Measurements from ENCODE around the gene TMEM237.

The TMEM237 gene

GRCh38 chr2:201580486-201580885 is 62.8 kb downstream of the TMEM237 start:
- no peak overlapping the region for H2BK120ac ChIP-seq (ENCODE audit: low read depth, low read length)
- H4K91ac ChIP-seq (ENCODE audit: low read depth, low read length, poor library complexity) = no peak overlapping the region
- H3K27ac ChIP-seq (replicated peaks; ENCODE audit: low read length) = no peak overlapping the region
- no peak overlapping the region for H3K23ac ChIP-seq (ENCODE audit: low read depth, low read length, poor library complexity)
- H2AFZ ChIP-seq (ENCODE audit: low read length) = no peak overlapping the region
- H3K9me3 ChIP-seq (replicated peaks in 1 of 2; ENCODE audit: control insufficient read depth in 2 of 2, insufficient read depth in 1 of 2, low read depth in 1 of 2, low read length in 2 of 2) = no peaks in the 10 kb centered on the region
- H3K36me3 ChIP-seq (replicated peaks in 1 of 2; ENCODE audit: control insufficient read depth in 2 of 2, insufficient read depth in 2 of 2, low read length in 2 of 2) = no peaks in the 10 kb centered on the region
- H2BK12ac ChIP-seq (ENCODE audit: low read length) = no peak overlapping the region
- H3K4me2 ChIP-seq (ENCODE audit: insufficient read depth, low read length, poor library complexity, severe bottlenecking) = no peak overlapping the region
- DNase-seq (ENCODE audit: low spot score) = no peak
- peaks cover 0 to 2% (median 0%) of the 10 kb centered on the region in 3 experiments for H3K27me3 ChIP-seq (ENCODE audit: control insufficient read depth in 3 of 3, insufficient read depth in 3 of 3, low read depth in 1 of 3, low read length in 3 of 3)
- H3K18ac ChIP-seq (ENCODE audit: low read length) = no peak overlapping the region
- H3K79me1 ChIP-seq (ENCODE audit: low read depth, low read length) = no peaks in the 10 kb centered on the region
- H2BK15ac ChIP-seq (ENCODE audit: low read length) = no peak overlapping the region
- no peak overlapping the region for H3K4ac ChIP-seq (ENCODE audit: low read length)
- H2BK5ac ChIP-seq (ENCODE audit: low read length) = no peak overlapping the region
- H4K8ac ChIP-seq (ENCODE audit: low read depth, low read length) = no peak overlapping the region
- no peak overlapping the region for H3K4me3 ChIP-seq (ENCODE audit: low read length in 2 of 2)
- H3K14ac ChIP-seq (ENCODE audit: low read length) = no peak overlapping the region
- H2AK5ac ChIP-seq (ENCODE audit: low read depth, low read length) = no peak overlapping the region
- no peaks in the 10 kb centered on the region for H3K4me1 ChIP-seq (ENCODE audit: control insufficient read depth in 2 of 2, insufficient read depth in 1 of 2, low read depth in 1 of 2, low read length in 2 of 2)
- WGBS, 2 donors (ENCODE audit: extremely low coverage in 2 of 2, insufficient read length in 2 of 2, insufficient replicate concordance in 1 of 2) = no CpG with 5 or more reads among the region's 2 CpGs
- H3K9ac ChIP-seq (ENCODE audit: low read depth, low read length, poor library complexity) = no peak overlapping the region

GRCh38 chr2:201579536-201579935 is 63.8 kb downstream of the TMEM237 start:
- Histone ChIP-seq H3K36me3 (replicated peaks in 1 of 2; ENCODE audit: control insufficient read depth in 2 of 2, insufficient read depth in 2 of 2, low read length in 2 of 2) (no peaks in the 10 kb centered on the region), H2BK5ac (ENCODE audit: low read length) (no peak overlapping the region), H4K91ac (ENCODE audit: low read depth, low read length, poor library complexity) (no peak overlapping the region), H3K27ac (replicated peaks; ENCODE audit: low read length) (no peak overlapping the region), H3K4me1 (ENCODE audit: control insufficient read depth in 2 of 2, insufficient read depth in 1 of 2, low read depth in 1 of 2, low read length in 2 of 2) (no peaks in the 10 kb centered on the region), H2AK5ac (ENCODE audit: low read depth, low read length) (no peak overlapping the region), H2BK120ac (ENCODE audit: low read depth, low read length) (no peak overlapping the region), H2AFZ (ENCODE audit: low read length) (no peak overlapping the region), H3K79me1 (ENCODE audit: low read depth, low read length) (no peaks in the 10 kb centered on the region), H2BK12ac (ENCODE audit: low read length) (no peak overlapping the region), H3K18ac (ENCODE audit: low read length) (no peak overlapping the region), H3K14ac (ENCODE audit: low read length) (no peak overlapping the region), H3K4me3 (ENCODE audit: low read length in 2 of 2) (no peak overlapping the region), H3K4ac (ENCODE audit: low read length) (no peak overlapping the region), H4K8ac (ENCODE audit: low read depth, low read length) (no peak overlapping the region), H3K4me2 (ENCODE audit: insufficient read depth, low read length, poor library complexity, severe bottlenecking) (no peak overlapping the region), H2BK15ac (ENCODE audit: low read length) (no peak overlapping the region), H3K9me3 (replicated peaks in 1 of 2; ENCODE audit: control insufficient read depth in 2 of 2, insufficient read depth in 1 of 2, low read depth in 1 of 2, low read length in 2 of 2) (no peaks in the 10 kb centered on the region), H3K23ac (ENCODE audit: low read depth, low read length, poor library complexity) (no peak overlapping the region), H3K9ac (ENCODE audit: low read depth, low read length, poor library complexity) (no peak overlapping the region), H3K27me3 (ENCODE audit: control insufficient read depth in 3 of 3, insufficient read depth in 3 of 3, low read depth in 1 of 3, low read length in 3 of 3) (peaks cover 0 to 5% (median 0%) of the 10 kb centered on the region in 3 experiments)
- no CpG with 5 or more reads among the region's 4 CpGs for WGBS, 2 donors (ENCODE audit: extremely low coverage in 2 of 2, insufficient read length in 2 of 2, insufficient replicate concordance in 1 of 2)
- no peak for DNase-seq (ENCODE audit: low spot score)

GRCh38 chr2:201575971-201576370 is 67.3 kb downstream of the TMEM237 start:
- Histone ChIP-seq H3K4ac (ENCODE audit: low read length) (no peak overlapping the region), H3K14ac (ENCODE audit: low read length) (no peak overlapping the region), H3K23ac (ENCODE audit: low read depth, low read length, poor library complexity) (no peak overlapping the region), H3K9me3 (replicated peaks in 1 of 2; ENCODE audit: control insufficient read depth in 2 of 2, insufficient read depth in 1 of 2, low read depth in 1 of 2, low read length in 2 of 2) (no peaks in the 10 kb centered on the region), H3K4me3 (ENCODE audit: low read length in 2 of 2) (no peak overlapping the region), H3K4me2 (ENCODE audit: insufficient read depth, low read length, poor library complexity, severe bottlenecking) (no peak overlapping the region), H2BK120ac (ENCODE audit: low read depth, low read length) (no peak overlapping the region), H2AFZ (ENCODE audit: low read length) (no peak overlapping the region), H2BK12ac (ENCODE audit: low read length) (no peak overlapping the region), H2AK5ac (ENCODE audit: low read depth, low read length) (no peak overlapping the region), H2BK15ac (ENCODE audit: low read length) (no peak overlapping the region), H3K27me3 (ENCODE audit: control insufficient read depth in 3 of 3, insufficient read depth in 3 of 3, low read depth in 1 of 3, low read length in 3 of 3) (peaks cover 0 to 12% (median 0%) of the 10 kb centered on the region in 3 experiments), H4K8ac (ENCODE audit: low read depth, low read length) (no peak overlapping the region), H2BK5ac (ENCODE audit: low read length) (no peak overlapping the region), H3K79me1 (ENCODE audit: low read depth, low read length) (no peaks in the 10 kb centered on the region), H4K91ac (ENCODE audit: low read depth, low read length, poor library complexity) (no peak overlapping the region), H3K18ac (ENCODE audit: low read length) (no peak overlapping the region), H3K27ac (replicated peaks; ENCODE audit: low read length) (no peak overlapping the region), H3K36me3 (replicated peaks in 1 of 2; ENCODE audit: control insufficient read depth in 2 of 2, insufficient read depth in 2 of 2, low read length in 2 of 2) (no peaks in the 10 kb centered on the region), H3K9ac (ENCODE audit: low read depth, low read length, poor library complexity) (no peak overlapping the region), H3K4me1 (ENCODE audit: control insufficient read depth in 2 of 2, insufficient read depth in 1 of 2, low read depth in 1 of 2, low read length in 2 of 2) (no peaks in the 10 kb centered on the region)
- no CpG with 5 or more reads among the region's 3 CpGs for WGBS, 2 donors (ENCODE audit: extremely low coverage in 2 of 2, insufficient read length in 2 of 2, insufficient replicate concordance in 1 of 2)
- no peak for DNase-seq (ENCODE audit: low spot score)

GRCh38 chr2:201574766-201575165 is 68.5 kb downstream of the TMEM237 start:
- Histone ChIP-seq H4K8ac (ENCODE audit: low read depth, low read length) (no peak overlapping the region), H2BK5ac (ENCODE audit: low read length) (no peak overlapping the region), H2BK120ac (ENCODE audit: low read depth, low read length) (no peak overlapping the region), H3K23ac (ENCODE audit: low read depth, low read length, poor library complexity) (no peak overlapping the region), H3K79me1 (ENCODE audit: low read depth, low read length) (no peaks in the 10 kb centered on the region), H3K9ac (ENCODE audit: low read depth, low read length, poor library complexity) (no peak overlapping the region), H3K27ac (replicated peaks; ENCODE audit: low read length) (no peak overlapping the region), H2BK15ac (ENCODE audit: low read length) (no peak overlapping the region), H2AK5ac (ENCODE audit: low read depth, low read length) (no peak overlapping the region), H3K14ac (ENCODE audit: low read length) (no peak overlapping the region), H3K36me3 (replicated peaks in 1 of 2; ENCODE audit: control insufficient read depth in 2 of 2, insufficient read depth in 2 of 2, low read length in 2 of 2) (no peaks in the 10 kb centered on the region), H3K18ac (ENCODE audit: low read length) (no peak overlapping the region), H4K91ac (ENCODE audit: low read depth, low read length, poor library complexity) (no peak overlapping the region), H3K9me3 (replicated peaks in 1 of 2; ENCODE audit: control insufficient read depth in 2 of 2, insufficient read depth in 1 of 2, low read depth in 1 of 2, low read length in 2 of 2) (no peaks in the 10 kb centered on the region), H3K4me1 (ENCODE audit: control insufficient read depth in 2 of 2, insufficient read depth in 1 of 2, low read depth in 1 of 2, low read length in 2 of 2) (no peaks in the 10 kb centered on the region), H2AFZ (ENCODE audit: low read length) (no peak overlapping the region), H3K27me3 (ENCODE audit: control insufficient read depth in 3 of 3, insufficient read depth in 3 of 3, low read depth in 1 of 3, low read length in 3 of 3) (peaks cover 0 to 12% (median 0%) of the 10 kb centered on the region in 3 experiments), H2BK12ac (ENCODE audit: low read length) (no peak overlapping the region), H3K4ac (ENCODE audit: low read length) (no peak overlapping the region), H3K4me3 (ENCODE audit: low read length in 2 of 2) (no peak overlapping the region), H3K4me2 (ENCODE audit: insufficient read depth, low read length, poor library complexity, severe bottlenecking) (no peak overlapping the region)
- WGBS, 2 donors (ENCODE audit: extremely low coverage in 2 of 2, insufficient read length in 2 of 2, insufficient replicate concordance in 1 of 2) = no CpG with 5 or more reads among the region's 1 CpG
- DNase-seq (ENCODE audit: low spot score) = no peak
